Upper lobe of left lung (tissue), 6 donors: ENCODE results near the gene NRXN3. TPM values are rescaled to one million over a fixed set of nuclear protein-coding genes. Genes with fewer than 3 reads are reported as not detected.

ENCODE experiments used
- ATAC-seq, 2 donors: fragments of 200-7000 bp; cut with Tn5 transposase; one replicate each; pipeline ENCODE4 v1.9.1; 2022; ENCODE audit warnings: mild to moderate bottlenecking in 2 of 2, moderate library complexity in 2 of 2; ENCODE audit not compliant: low FRiP score in 2 of 2
- DNase-seq, 2 donors: peaks; one replicate each; pipeline ENCODE4 v3.0.0-alpha.2; 2019 to 2020
- H3K27ac ChIP-seq, 4 donors: fragments of 200-600 bp; sonication (generic); one replicate each; pipeline ENCODE4 v1.5.1; 2016 to 2019
- H3K27me3 ChIP-seq, 4 donors: fragments of 200-600 bp; sonication (generic); one replicate each; pipeline ENCODE4 v1.5.1; 2017 to 2019
- H3K36me3 ChIP-seq, 4 donors: fragments of 200-600 bp; sonication (generic); one replicate each; pipeline ENCODE4 v1.5.1; 2016 to 2019
- H3K4me1 ChIP-seq, 4 donors: fragments of 200-600 bp; sonication (generic); one replicate each; pipeline ENCODE4 v1.5.1; 2018 to 2019
- H3K4me3 ChIP-seq, 4 donors: fragments of 200-600 bp; sonication (generic); one replicate each; pipeline ENCODE4 v1.5.1; 2017 to 2019; ENCODE audit warnings: mild to moderate bottlenecking in 2 of 4, moderate library complexity in 1 of 4
- H3K9me3 ChIP-seq, 4 donors: fragments of 200-600 bp; sonication (generic); one replicate each; pipeline ENCODE4 v1.5.1; 2018 to 2019
- CTCF ChIP-seq, 6 experiments: fragments of 450-650 bp in 4 of 6; fragments of 200-600 bp in 2 of 6; sonication (generic) in 2 of 6; IDR thresholded peaks; one replicate each; pipeline ENCODE4 v1.5.1; 2016 to 2019; ENCODE audit warnings: antibody characterized with exemption in 6 of 6
- EP300 ChIP-seq, 4 donors: sonication (generic); formaldehyde crosslinking; IDR thresholded peaks; one replicate each; pipeline ENCODE4 v1.5.1; 2017; ENCODE audit warnings: antibody characterized with exemption in 4 of 4, control low read depth in 2 of 4
- POLR2A ChIP-seq, 4 donors: fragments of 450-650 bp; IDR thresholded peaks; one replicate each; pipeline ENCODE4 v1.5.1; 2016 to 2017; ENCODE audit warnings: antibody characterized with exemption in 4 of 4, mild to moderate bottlenecking in 2 of 4
- POLR2AphosphoS5 ChIP-seq, 2 donors: sonication (generic); formaldehyde crosslinking; IDR thresholded peaks; one replicate each; pipeline ENCODE4 v1.5.1; 2017; ENCODE audit warnings: antibody characterized with exemption in 2 of 2
- WGBS, 2 donors: methylation state at CpG; one replicate each; pipeline ENCODE4 v1.1.5; 2017 to 2018; 5-methylcytosine and 5-hydroxymethylcytosine counted together
- total RNA-seq, 6 donors: library from RNA; depleted of rRNA in 4 of 6; stranded (reverse); fragments of >200 nt in 4 of 6; gene quantifications; one replicate each; pipeline versions ENCODE4 v1.1.0 to v1.2.1, GENCODE V29; 2016 to 2021
- donor health status: DM: no; HTN: no; CAD: no; lungs with moderate emphysema.
- donor health status: DM: no; HTN: yes; CAD: no; lungs with severe emphysema.

The NRXN3 gene
- total RNA-seq, 6 donors from 2014 or later = 4.4 to 14.9 (median 7.2) TPM

DNA sequence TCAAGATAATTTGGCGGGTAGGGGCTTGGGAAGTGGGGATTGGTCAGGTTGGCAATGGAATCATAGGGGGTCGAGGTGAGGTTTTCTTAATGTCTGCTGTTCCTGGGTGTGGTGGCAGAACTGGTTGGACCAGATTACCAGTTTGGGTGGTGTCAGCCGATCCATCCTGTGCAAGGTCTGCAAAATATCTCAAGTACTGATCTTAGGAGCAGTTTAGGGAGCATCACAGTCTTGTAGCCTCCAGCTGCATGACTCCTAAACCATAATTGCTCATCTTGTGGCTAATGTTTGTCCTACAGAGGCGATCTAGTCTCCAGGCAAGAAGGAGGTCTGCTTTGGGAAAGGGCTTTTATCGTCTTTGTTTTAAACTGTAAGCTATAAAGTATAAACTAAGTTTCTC lies 1172.8 kb downstream of the NRXN3 start:
- Histone ChIP-seq H3K9me3 (no peaks in the 10 kb centered on the region), H3K4me1 (no peaks in the 10 kb centered on the region), H3K27ac (no peak overlapping the region), H3K27me3 (no peaks in the 10 kb centered on the region), H3K4me3 (no peak overlapping the region), H3K36me3 (no peaks in the 10 kb centered on the region)
- TF ChIP-seq CTCF (IDR thresholded peaks at IDR 0.05) (no peak), POLR2A (IDR thresholded peaks at IDR 0.05) (no peak), EP300 (IDR thresholded peaks at IDR 0.05) (no peak), POLR2AphosphoS5 (IDR thresholded peaks at IDR 0.05) (no peak)
- DNase-seq = no peak
- 73 to 77% methylated on average over 5 of the region's 5 CpGs for WGBS, 2 donors
- ATAC-seq = no peak

- Histone ChIP-seq H3K9me3 (no peaks in the 10 kb centered on the region), H3K36me3 (no peaks in the 10 kb centered on the region), H3K4me1 (no peaks in the 10 kb centered on the region), H3K4me3 (no peak overlapping the region), H3K27me3 (no peaks in the 10 kb centered on the region), H3K27ac (no peak overlapping the region)
- no peak for ATAC-seq
- no peak for TF ChIP-seq EP300 (IDR thresholded peaks at IDR 0.05)
- no peak for TF ChIP-seq CTCF (IDR thresholded peaks at IDR 0.05)
- WGBS, 2 donors = 81 to 92% methylated on average over 3 of the region's 3 CpGs
- DNase-seq = no peak
Observed at GRCh38 chr14:79351011-79351410, 1180.8 kb downstream of the NRXN3 start.

- no peaks in the 10 kb centered on the region for H3K36me3 ChIP-seq
- 54 to 58% methylated on average over 3 of the region's 3 CpGs for WGBS, 2 donors
- no peak overlapping the region for H3K27ac ChIP-seq
- no peak for TF ChIP-seq POLR2AphosphoS5 (IDR thresholded peaks at IDR 0.05)
- no peak for TF ChIP-seq POLR2A (IDR thresholded peaks at IDR 0.05)
- no peak for TF ChIP-seq CTCF (IDR thresholded peaks at IDR 0.05)
- TF ChIP-seq EP300 (IDR thresholded peaks at IDR 0.05) = no peak
- no peaks in the 10 kb centered on the region for H3K27me3 ChIP-seq
- ATAC-seq (no peak), DNase-seq (no peak)
- no peak overlapping the region for H3K4me3 ChIP-seq
- H3K9me3 ChIP-seq = no peaks in the 10 kb centered on the region
- H3K4me1 ChIP-seq = no peaks in the 10 kb centered on the region
Observed at GRCh38 chr14:79352076-79352630, 1182.0 kb downstream of the NRXN3 start.

GRCh38 chr14:79354336-79354735 lies 1184.2 kb downstream of the NRXN3 start:
- Histone ChIP-seq H3K27ac (no peak overlapping the region), H3K27me3 (no peaks in the 10 kb centered on the region), H3K4me1 (no peaks in the 10 kb centered on the region), H3K9me3 (no peaks in the 10 kb centered on the region), H3K4me3 (no peak overlapping the region), H3K36me3 (no peaks in the 10 kb centered on the region)
- no peak for TF ChIP-seq POLR2A (IDR thresholded peaks at IDR 0.05)
- no peak for TF ChIP-seq POLR2AphosphoS5 (IDR thresholded peaks at IDR 0.05)
- TF ChIP-seq CTCF (IDR thresholded peaks at IDR 0.05) = no peak
- TF ChIP-seq EP300 (IDR thresholded peaks at IDR 0.05) = no peak
- DNase-seq (no peak), ATAC-seq (no peak)
- 72 to 93% methylated on average over 1 of the region's 1 CpG for WGBS, 2 donors

- TF ChIP-seq CTCF (IDR thresholded peaks at IDR 0.05) (no peak), EP300 (IDR thresholded peaks at IDR 0.05) (no peak), POLR2A (IDR thresholded peaks at IDR 0.05) (no peak), POLR2AphosphoS5 (IDR thresholded peaks at IDR 0.05) (no peak)
Observed at GRCh38 chr14:79356040-79356439, 1185.9 kb downstream of the NRXN3 start.

More at GRCh38 chr14:79356040-79356439, 1185.9 kb downstream of the NRXN3 start:
- no peaks in the 10 kb centered on the region for H3K36me3 ChIP-seq
- no peaks in the 10 kb centered on the region for H3K9me3 ChIP-seq
- no peaks in the 10 kb centered on the region for H3K4me1 ChIP-seq
- no peak overlapping the region for H3K4me3 ChIP-seq
- 81 to 86% methylated on average over 2 of the region's 2 CpGs for WGBS, 2 donors
- DNase-seq (no peak), ATAC-seq (no peak)
- H3K27me3 ChIP-seq = no peaks in the 10 kb centered on the region
- no peak overlapping the region for H3K27ac ChIP-seq
